ENCODE results near the gene HSPA1B.
"Not testable (repeated sequence)": the region's sequence is repeated elsewhere in the genome, so short reads cannot be mapped to it uniquely, and the experiment has no call there.

The HSPA1B gene

GRCh38 chr6:31795616-31796298 lies 31.8 kb upstream of the HSPA1B start, which contains the start of gene VARS1:
VARS1 (minus strand) TSS chr6:31795752; CDS start chr6:31795217, 535 bp downstream.
- peak; percentile 91 for DNase-seq
- in situ Hi-C loops (cut with MboI; ENCODE audit: low pct_unique_long_range_greater_than_20kb, low sequenced_read_pairs), result no loop called here

- no peak for DNase-seq
- in situ Hi-C loops (cut with MboI; ENCODE audit: low pct_unique_long_range_greater_than_20kb, low sequenced_read_pairs), result no loop called here
These were observed 30.5 kb upstream of the HSPA1B start for GRCh38 chr6:31796993-31797385.

GRCh38 chr6:31797588-31797987 lies 29.9 kb upstream of the HSPA1B start:
- in situ Hi-C loops (cut with MboI; ENCODE audit: low pct_unique_long_range_greater_than_20kb, low sequenced_read_pairs), result no loop called here
- no peak for DNase-seq

GRCh38 chr6:31799781-31800180 lies 27.8 kb upstream of the HSPA1B start:
- in situ Hi-C loops (cut with MboI; ENCODE audit: low pct_unique_long_range_greater_than_20kb, low sequenced_read_pairs), result no loop called here
- DNase-seq, result no peak

GRCh38 chr6:31801031-31801927 lies 26.3 kb upstream of the HSPA1B start:
- in situ Hi-C loops (cut with MboI; ENCODE audit: low pct_unique_long_range_greater_than_20kb, low sequenced_read_pairs); DNase-seq: not testable (repeated sequence)

- in situ Hi-C loops (cut with MboI; ENCODE audit: low pct_unique_long_range_greater_than_20kb, low sequenced_read_pairs), result no loop called here
- DNase-seq, result no peak
These were observed 21.5 kb upstream of the HSPA1B start for GRCh38 chr6:31805939-31806469.

GRCh38 chr6:31806470-31807272 lies 20.9 kb upstream of the HSPA1B start, which contains the start of gene LSM2:
LSM2 (minus strand) TSS chr6:31806966; CDS start chr6:31806757, 209 bp downstream.
- in situ Hi-C loops (cut with MboI; ENCODE audit: low pct_unique_long_range_greater_than_20kb, low sequenced_read_pairs), result no loop called here
- DNase-seq, result peak; percentile 99

GRCh38 chr6:31808599-31808998 lies 18.9 kb upstream of the HSPA1B start:
- in situ Hi-C loops (cut with MboI; ENCODE audit: low pct_unique_long_range_greater_than_20kb, low sequenced_read_pairs); DNase-seq: not testable (repeated sequence)

GRCh38 chr6:31811645-31812044 lies 15.9 kb upstream of the HSPA1B start:
- in situ Hi-C loops (cut with MboI; ENCODE audit: low pct_unique_long_range_greater_than_20kb, low sequenced_read_pairs), result no loop called here

GRCh38 chr6:31813465-31813849 lies 14.1 kb upstream of the HSPA1B start:
- DNase-seq, result no peak
- in situ Hi-C loops (cut with MboI; ENCODE audit: low pct_unique_long_range_greater_than_20kb, low sequenced_read_pairs), result no loop called here

More at GRCh38 chr6:31811645-31812044, 15.9 kb upstream of the HSPA1B start:
- DNase-seq, result no peak

- DNase-seq, result peak; percentile 89
- in situ Hi-C loops (cut with MboI; ENCODE audit: low pct_unique_long_range_greater_than_20kb, low sequenced_read_pairs), result no loop called here
These were observed 12.9 kb upstream of the HSPA1B start for GRCh38 chr6:31814677-31815024.

GRCh38 chr6:31815025-31815838 lies 12.3 kb upstream of the HSPA1B start, which contains the start of the genes HSPA1A and HSPA1L:
HSPA1A (plus strand) TSS chr6:31815543; CDS start chr6:31815757, 214 bp downstream.
HSPA1L (minus strand) TSS chr6:31815283; CDS start chr6:31811972, 3,311 bp downstream.
- in situ Hi-C loops (cut with MboI; ENCODE audit: low pct_unique_long_range_greater_than_20kb, low sequenced_read_pairs), result no loop called here
- peak; percentile 97 for DNase-seq

- in situ Hi-C loops (cut with MboI; ENCODE audit: low pct_unique_long_range_greater_than_20kb, low sequenced_read_pairs); DNase-seq: not testable (repeated sequence)
These were observed 10.2 kb upstream of the HSPA1B start for GRCh38 chr6:31817133-31817928.

GRCh38 chr6:31817929-31818511 lies 9.5 kb upstream of the HSPA1B start:
- in situ Hi-C loops (cut with MboI; ENCODE audit: low pct_unique_long_range_greater_than_20kb, low sequenced_read_pairs); DNase-seq: not testable (repeated sequence)

- in situ Hi-C loops (cut with MboI; ENCODE audit: low pct_unique_long_range_greater_than_20kb, low sequenced_read_pairs), result no loop called here
- no peak for DNase-seq
These were observed 7.7 kb upstream of the HSPA1B start for GRCh38 chr6:31819871-31820299.

GRCh38 chr6:31820399-31820798 lies 7.1 kb upstream of the HSPA1B start:
- in situ Hi-C loops (cut with MboI; ENCODE audit: low pct_unique_long_range_greater_than_20kb, low sequenced_read_pairs); DNase-seq: not testable (repeated sequence)

Measured in KBM-7 (cell line).